Fibroblast of gingiva (primary cell): ENCODE measurements around the gene SDC1.

ENCODE experiments used
- DNase-seq: peaks from one replicate; pipeline ENCODE4 v3.0.0-alpha.2; 2011; ENCODE audit warnings: low read depth

Gene SDC1

GRCh38 chr2:20183373-20183772 is 41.6 kb downstream of the SDC1 start:
- no peak for DNase-seq

GRCh38 chr2:20182241-20182931 is 42.5 kb downstream of the SDC1 start:
- DNase-seq: no peak

- no peak for DNase-seq
These were observed 43.2 kb downstream of the SDC1 start for GRCh38 chr2:20181761-20182160.

DNA sequence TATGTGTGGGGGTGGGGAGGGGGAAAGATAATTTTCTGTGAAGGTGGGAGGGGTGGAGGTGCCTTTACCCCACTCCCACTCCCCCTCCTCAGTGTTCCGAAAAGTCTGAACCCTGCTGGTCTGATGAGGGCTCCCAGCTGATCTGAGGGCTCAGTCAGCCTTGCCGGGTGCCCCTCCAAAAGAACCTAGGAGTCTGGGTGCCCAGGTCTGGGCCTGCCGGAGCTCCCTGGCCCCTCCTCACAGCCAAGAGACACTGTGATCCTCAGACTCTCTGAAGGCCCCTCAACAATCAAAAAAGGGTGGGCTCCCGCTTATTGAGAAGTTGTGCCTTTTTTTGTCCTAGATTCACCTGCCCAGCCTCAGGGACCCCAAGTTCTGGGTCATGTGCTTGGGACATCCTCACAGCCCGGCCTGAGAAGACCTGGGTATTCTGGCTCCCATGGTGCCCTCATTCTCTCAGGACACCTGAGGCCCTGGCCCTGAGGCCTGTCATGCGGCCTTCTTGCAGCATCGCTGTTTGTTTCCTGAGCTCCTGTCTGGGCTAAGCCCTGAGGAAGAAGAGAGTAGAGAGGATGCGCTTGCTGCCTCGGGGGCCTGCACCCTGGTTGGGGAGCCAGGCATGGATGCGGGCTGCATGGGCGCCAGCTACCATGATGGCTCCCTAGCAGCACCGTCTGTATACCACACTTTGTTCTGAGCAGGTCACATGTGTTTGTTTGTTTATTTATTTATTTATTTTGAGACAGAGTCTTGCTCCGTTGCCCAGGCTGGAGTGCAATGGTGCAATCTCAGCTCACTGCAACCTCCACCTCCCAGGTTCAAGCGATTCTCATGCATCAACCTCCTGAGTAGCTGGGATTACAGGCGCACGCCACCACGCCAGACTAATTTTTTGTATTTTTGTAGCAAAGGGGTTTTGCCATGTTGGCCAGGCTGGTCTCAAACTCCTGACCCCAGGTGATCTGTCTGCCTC is 44.0 kb downstream of the SDC1 start:
- DNase-seq: no peak

- no peak for DNase-seq
These were observed 45.0 kb downstream of the SDC1 start for GRCh38 chr2:20179755-20180594.

GRCh38 chr2:20179466-20179754 is 45.5 kb downstream of the SDC1 start:
- no peak for DNase-seq

DNA sequence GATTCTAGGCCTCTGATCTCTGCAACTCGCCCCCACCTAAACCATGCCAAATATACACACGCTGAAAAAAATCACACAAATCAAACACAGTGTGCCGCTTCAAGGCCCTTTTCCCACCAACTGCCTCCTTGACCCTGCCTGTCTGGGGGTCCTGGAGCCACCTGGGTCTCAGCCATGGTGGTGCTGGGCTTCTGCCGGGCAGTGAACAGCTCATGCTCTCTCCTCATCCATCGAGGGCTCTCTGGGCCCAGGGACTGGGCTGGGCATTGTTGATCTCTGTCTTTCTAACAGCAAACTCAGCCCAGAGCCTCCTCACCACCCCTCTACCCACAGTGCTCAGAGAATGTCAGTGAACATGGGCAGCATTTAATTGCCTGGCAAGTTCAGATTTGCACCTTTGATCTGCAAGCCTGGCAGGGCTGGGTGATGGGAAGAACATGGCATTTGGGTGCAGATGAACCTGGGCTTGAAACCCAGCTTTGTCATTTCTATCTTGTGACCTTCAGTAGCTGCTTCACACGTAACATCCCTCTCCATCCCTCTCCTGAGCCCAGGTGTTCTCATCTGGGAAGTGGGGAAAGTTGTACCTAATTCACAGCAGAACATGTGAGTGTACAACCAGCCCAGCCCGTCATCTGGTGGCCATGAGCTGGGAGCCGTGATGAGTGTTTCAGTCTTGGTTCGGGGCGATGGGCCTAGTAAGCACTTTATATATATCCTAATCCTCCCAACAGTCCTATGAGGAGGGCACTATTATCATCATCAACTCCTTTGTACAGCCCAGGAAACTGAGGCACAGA is 46.1 kb downstream of the SDC1 start:
- DNase-seq: no peak

DNA sequence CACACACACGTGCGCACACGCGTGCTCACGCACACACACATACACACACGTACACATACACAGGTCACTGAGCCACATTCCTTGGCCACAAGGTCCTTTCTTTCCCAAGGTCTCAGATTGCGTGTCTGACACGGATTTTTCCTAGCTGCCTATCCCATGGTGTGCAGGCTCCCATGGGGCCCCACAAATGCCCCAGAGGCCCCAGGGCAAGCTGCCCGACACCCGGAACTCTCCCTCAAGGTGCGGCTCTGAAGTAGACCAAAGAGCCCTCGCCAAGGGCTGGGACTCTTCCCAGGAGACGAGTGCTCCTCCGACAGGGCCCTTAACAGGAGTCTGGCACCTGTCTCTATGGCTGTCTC is 46.7 kb downstream of the SDC1 start:
- DNase-seq: no peak

- DNase-seq: no peak
These were observed 47.2 kb downstream of the SDC1 start for GRCh38 chr2:20177556-20178248.

DNA sequence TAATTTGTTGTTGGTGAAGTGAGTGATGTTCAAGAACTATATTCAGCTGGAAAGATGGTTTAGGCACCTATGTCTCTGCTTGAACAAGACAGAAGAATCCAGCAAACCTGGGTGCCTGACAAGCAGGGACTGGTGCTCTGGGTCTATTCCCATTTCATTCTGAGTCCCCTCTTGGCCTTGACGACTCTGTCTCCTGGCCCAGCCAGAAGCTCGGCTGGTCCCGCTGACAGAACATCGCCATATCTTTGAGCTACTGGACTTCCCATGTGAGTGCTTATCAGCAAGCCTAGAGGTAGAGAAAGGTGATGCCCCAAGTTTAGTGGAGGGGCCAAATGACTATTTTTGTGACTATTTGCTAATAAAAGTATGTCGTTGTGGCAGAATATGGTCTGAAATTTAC is 48.2 kb downstream of the SDC1 start:
- no peak for DNase-seq

- DNase-seq: no peak
These were observed 49.0 kb downstream of the SDC1 start for GRCh38 chr2:20175931-20176330.

DNA sequence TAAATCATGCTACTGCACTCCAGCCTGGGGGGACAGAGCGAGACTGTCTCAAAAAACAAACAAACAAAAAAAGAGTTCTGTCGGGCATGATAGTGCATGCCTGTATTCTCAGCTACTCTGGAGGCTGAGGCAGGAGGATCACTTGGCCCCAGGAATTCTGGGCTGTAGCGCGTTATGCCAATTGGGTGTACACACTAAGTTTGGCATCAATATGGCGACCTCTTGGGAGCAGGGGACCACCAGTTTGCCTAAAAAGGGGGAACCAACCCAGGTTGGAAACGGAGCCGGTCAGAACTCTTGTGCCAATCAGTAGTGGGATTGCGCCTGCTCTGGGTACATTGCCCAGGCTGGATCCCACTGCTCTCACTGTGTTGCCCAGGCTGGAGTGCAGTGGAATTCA is 49.7 kb downstream of the SDC1 start:
- DNase-seq: no peak

DNA sequence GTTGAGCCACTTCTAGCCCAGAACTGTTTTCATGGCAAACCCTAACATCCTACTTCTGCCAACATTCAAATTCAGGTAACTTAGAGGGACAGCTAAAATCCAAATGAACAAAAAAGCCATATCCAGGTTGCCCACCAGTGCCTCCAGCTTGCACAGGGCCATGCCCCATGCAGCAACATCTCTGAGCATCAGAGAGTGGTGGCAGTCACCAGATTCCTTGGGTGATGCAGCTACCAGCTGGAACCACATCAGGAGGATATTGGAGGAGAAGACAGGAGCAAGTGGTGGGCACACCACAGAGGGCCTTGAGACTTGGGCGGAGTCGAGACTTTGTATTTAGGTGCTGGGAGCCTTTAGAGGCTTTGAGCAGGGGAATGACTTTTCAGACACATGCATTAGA is 50.5 kb downstream of the SDC1 start:
- no peak for DNase-seq

GRCh38 chr2:20173496-20174402 is 51.2 kb downstream of the SDC1 start:
- DNase-seq: no peak

DNA sequence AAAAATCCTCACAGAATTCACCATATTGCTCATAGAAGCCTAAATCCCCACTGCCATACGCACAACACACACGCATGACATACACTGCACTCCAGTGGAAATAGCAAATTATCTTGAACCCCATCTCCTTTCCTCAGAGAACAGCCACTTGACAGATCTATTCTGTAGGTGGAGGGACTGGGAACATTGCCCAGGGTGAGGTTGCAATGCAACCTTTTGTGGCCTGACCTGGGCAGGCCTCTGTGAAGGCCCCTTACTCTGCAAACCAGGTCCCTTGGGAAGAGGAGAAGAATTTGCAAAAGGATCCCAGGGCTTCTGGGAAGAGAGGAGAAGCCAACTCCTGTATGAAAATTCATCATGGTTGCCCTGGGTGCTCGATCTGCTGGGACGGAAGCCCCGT is 51.9 kb downstream of the SDC1 start:
- DNase-seq: no peak

- DNase-seq: no peak
These were observed 52.5 kb downstream of the SDC1 start for GRCh38 chr2:20172273-20173055.

- no peak for DNase-seq
These were observed 53.4 kb downstream of the SDC1 start for GRCh38 chr2:20171445-20171977.

DNA sequence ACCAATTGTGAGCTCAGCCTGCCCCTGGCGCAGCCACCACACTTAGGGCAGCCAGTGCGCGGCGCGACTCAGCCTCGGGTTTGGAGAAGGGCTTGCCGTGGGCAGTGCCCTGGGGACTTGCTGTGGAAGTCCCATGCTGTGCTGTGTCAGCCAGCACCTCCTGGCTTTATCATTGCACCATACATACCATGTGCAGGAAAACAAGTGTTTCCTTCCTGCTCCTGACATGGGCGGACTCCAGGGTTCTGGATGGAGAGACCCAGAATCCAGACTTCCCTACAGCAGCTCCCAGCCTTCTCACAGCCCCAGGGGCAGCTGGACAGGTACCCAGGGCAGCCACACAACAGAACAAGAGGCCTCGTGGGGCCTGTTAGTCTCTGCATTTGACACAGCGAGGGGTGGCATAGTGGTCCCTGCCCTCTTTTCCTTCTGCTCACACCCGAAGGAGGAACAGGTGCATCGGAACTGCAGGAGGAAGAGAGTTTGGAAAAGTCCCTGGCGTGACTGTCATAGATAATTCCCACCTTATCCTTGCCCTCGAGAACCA is 54.2 kb downstream of the SDC1 start:
- DNase-seq: no peak
